SK-N-SH (cell line): Measurements from ENCODE around the gene TRPM2.

Source experiments
- CTCF ChIP-seq: fragments of 200-600 bp; sonication (generic); IDR thresholded peaks from 2 replicates; pipeline ENCODE4 v1.6.1; 2017; ENCODE audit warnings: antibody characterized with exemption, mild to moderate bottlenecking, moderate library complexity
- EP300 ChIP-seq, 2 experiments: IDR thresholded peaks; 2 replicates each; pipeline versions ENCODE4 v1.4.0 to v1.6.1; 2012; ENCODE audit warnings: borderline replicate concordance in 1 of 2, low read depth in 1 of 2, low read length in 1 of 2
- EZH2phosphoT487 ChIP-seq: fragments of 200-600 bp; sonication (generic); IDR thresholded peaks from 2 replicates; pipeline ENCODE4 v1.6.1; 2017; ENCODE audit warnings: low read depth, mixed run types, mild to moderate bottlenecking, antibody characterized with exemption, moderate library complexity, borderline replicate concordance
- FOXM1 ChIP-seq: IDR thresholded peaks from 2 replicates; pipeline ENCODE4 v1.4.0; 2012; ENCODE audit warnings: low read depth, mild to moderate bottlenecking
- JUND ChIP-seq: IDR thresholded peaks from 2 replicates; pipeline ENCODE4 v1.4.0; 2012
- MAX ChIP-seq: IDR thresholded peaks from 2 replicates; pipeline ENCODE4 v1.4.0; 2012; ENCODE audit warnings: low read depth
- MEF2A ChIP-seq: IDR thresholded peaks from 2 replicates; pipeline ENCODE4 v1.4.0; 2012; ENCODE audit warnings: low read depth, borderline replicate concordance
- PBX3 ChIP-seq: IDR thresholded peaks from 2 replicates; pipeline ENCODE4; 2012
- POLR2AphosphoS5 ChIP-seq: IDR thresholded peaks from 2 replicates; pipeline ENCODE4 v1.6.1; 2012; ENCODE audit warnings: low read depth, low read length
- RFX5 ChIP-seq: IDR thresholded peaks from 2 replicates; pipeline ENCODE4 v1.6.1; 2012; ENCODE audit warnings: mild to moderate bottlenecking, improper control_type of control experiment, low read length
- SMC3 ChIP-seq: IDR thresholded peaks from 2 replicates; pipeline ENCODE4 v1.6.1; 2012; ENCODE audit warnings: low read depth, low read length, improper control_type of control experiment
- TAF1 ChIP-seq: IDR thresholded peaks from 2 replicates; pipeline ENCODE4 v1.6.1; 2012; ENCODE audit warnings: low read depth, mild to moderate bottlenecking, low read length, moderate library complexity, borderline replicate concordance
- YY1 ChIP-seq: IDR thresholded peaks from 2 replicates; pipeline ENCODE4 v1.4.0; 2012; ENCODE audit warnings: low read depth, mild to moderate bottlenecking

GRCh38 chr21:44368711-44369446, 15.5 kb downstream of the TRPM2 start:
- no peak for TF ChIP-seq MEF2A
- TF ChIP-seq SMC3 = no peak
- TF ChIP-seq PBX3 = no peak
- TF ChIP-seq POLR2AphosphoS5 = no peak
- no peak for TF ChIP-seq MAX
- TF ChIP-seq JUND = no peak
- no peak for TF ChIP-seq CTCF
- TF ChIP-seq EP300 (IDR thresholded peaks at IDR 0.05; ENCODE audit: borderline replicate concordance in 1 of 2, low read depth in 1 of 2, low read length in 1 of 2) = no peak
- TF ChIP-seq EZH2phosphoT487 = no peak
- no peak for TF ChIP-seq TAF1
- TF ChIP-seq YY1 = no peak
- TF ChIP-seq FOXM1 = no peak
- TF ChIP-seq RFX5 = no peak
